ENCODE results near the gene TPH1.
"Not testable (repeated sequence)": the region's sequence is repeated elsewhere in the genome, so short reads cannot be mapped to it uniquely, and the experiment has no call there.

The TPH1 gene

GRCh38 chr11:18011633-18012032 lies 34.4 kb downstream of the TPH1 start:
- ATAC-seq (no peak), DNase-seq (peak; percentile 4)
- no peaks in the 10 kb centered on the region for H3K27me3 Mint-ChIP-seq
- no peaks in the 10 kb centered on the region for H3K9me3 Mint-ChIP-seq
- peaks cover under 1% of the 10 kb centered on the region for H3K36me3 Mint-ChIP-seq (ENCODE audit: low read depth)
- peaks cover 42% of the 10 kb centered on the region for H3K4me1 Mint-ChIP-seq
- peak overlapping the region; percentile 79 for H3K27ac Mint-ChIP-seq
- H3K4me3 Mint-ChIP-seq, result peak overlapping the region; percentile 85

- Mint-ChIP-seq H3K4me3 (peak overlapping the region; percentile 85), H3K9me3 (no peaks in the 10 kb centered on the region), H3K27ac (peak overlapping the region; percentile 79), H3K4me1 (peaks cover 42% of the 10 kb centered on the region), H3K27me3 (no peaks in the 10 kb centered on the region), H3K36me3 (ENCODE audit: low read depth) (peaks cover 3% of the 10 kb centered on the region)
- DNase-seq (peak; percentile 6), ATAC-seq (no peak)
These were observed 35.0 kb downstream of the TPH1 start for GRCh38 chr11:18010977-18011586.

DNA sequence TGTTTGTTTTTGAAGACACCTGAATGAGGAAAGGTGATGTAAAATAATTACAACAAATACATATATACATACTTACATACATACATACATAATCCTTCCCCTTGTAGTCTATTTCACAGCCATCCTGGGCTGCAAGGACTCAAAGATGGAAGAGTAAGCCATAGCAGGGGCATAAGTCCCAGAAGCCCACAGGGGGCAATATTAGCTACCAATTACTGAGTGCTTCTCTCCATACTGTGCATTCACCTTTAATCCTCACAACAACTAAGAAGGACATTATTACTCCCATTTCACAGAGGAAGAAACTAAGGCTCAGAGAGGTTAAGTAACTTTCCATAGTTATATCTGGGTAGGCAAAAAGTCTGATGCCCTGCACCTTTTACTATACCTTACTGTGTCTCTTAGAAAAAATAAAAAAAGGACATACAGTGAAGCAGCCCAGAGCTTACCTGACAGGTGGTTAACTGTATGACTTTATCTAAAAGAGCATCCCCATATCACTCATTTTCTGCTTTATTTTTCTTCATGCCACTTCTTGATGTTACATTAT lies 35.9 kb downstream of the TPH1 start:
- DNase-seq (no peak), ATAC-seq (no peak)
- H3K9me3 Mint-ChIP-seq, result no peaks in the 10 kb centered on the region
- no peaks in the 10 kb centered on the region for H3K27me3 Mint-ChIP-seq
- no peak overlapping the region for H3K27ac Mint-ChIP-seq
- no peak overlapping the region for H3K4me3 Mint-ChIP-seq
- peaks cover 40% of the 10 kb centered on the region for H3K4me1 Mint-ChIP-seq
- H3K36me3 Mint-ChIP-seq (ENCODE audit: low read depth), result peaks cover 10% of the 10 kb centered on the region

DNA sequence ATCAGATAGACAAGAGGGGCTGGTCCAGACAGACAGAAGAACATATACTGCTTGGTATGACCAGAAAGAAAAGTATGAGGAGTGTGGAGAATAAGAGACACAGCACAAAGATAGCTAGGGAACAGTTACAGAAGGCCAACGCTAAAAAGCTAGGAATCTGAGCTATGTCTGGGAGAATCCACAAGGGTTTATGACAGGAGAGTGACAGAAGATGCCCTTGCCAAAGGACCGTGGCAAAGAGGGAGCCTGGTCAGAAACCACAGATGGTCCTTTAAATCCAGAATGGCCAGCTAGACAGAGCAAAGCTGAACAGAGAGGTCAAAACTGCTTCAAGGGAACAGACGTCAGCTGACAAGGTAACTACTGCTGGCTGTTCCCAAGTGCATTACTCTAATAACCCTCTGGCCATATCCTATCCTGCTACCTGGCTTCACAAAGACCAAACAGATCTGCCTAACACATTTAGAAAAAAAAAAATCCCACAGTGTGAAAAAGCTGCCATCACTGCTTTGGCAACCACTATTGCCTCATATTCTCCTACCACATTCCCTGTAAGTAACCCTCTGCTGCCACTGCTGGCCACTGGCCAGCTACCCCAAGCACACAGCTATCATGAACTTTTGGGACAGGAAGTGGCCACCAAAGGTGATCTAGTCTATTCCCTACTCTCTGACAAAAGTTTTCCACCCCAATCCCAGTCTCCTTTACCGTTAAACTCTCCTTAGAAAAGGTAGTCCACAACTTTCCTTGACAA lies 40.5 kb downstream of the TPH1 start:
- no peak for DNase-seq
- no peaks in the 10 kb centered on the region for H3K9me3 Mint-ChIP-seq
- H3K4me1 Mint-ChIP-seq, result peaks cover 2% of the 10 kb centered on the region
- no peaks in the 10 kb centered on the region for H3K27me3 Mint-ChIP-seq
- H3K4me3 Mint-ChIP-seq, result no peak overlapping the region
- peak overlapping the region; percentile 40 for H3K27ac Mint-ChIP-seq
- peaks cover 30% of the 10 kb centered on the region for H3K36me3 Mint-ChIP-seq (ENCODE audit: low read depth)
- no peak for ATAC-seq

- Mint-ChIP-seq H3K4me3 (no peak overlapping the region), H3K9me3 (no peaks in the 10 kb centered on the region), H3K27me3 (no peaks in the 10 kb centered on the region), H3K27ac (no peak overlapping the region), H3K36me3 (ENCODE audit: low read depth) (peaks cover 47% of the 10 kb centered on the region), H3K4me1 (peaks cover 2% of the 10 kb centered on the region)
- no peak for DNase-seq
- ATAC-seq, result no peak
These were observed 44.9 kb downstream of the TPH1 start for GRCh38 chr11:18001191-18001590.

GRCh38 chr11:18000760-18001159 lies 45.3 kb downstream of the TPH1 start:
- no peak overlapping the region for H3K27ac Mint-ChIP-seq
- no peaks in the 10 kb centered on the region for H3K27me3 Mint-ChIP-seq
- H3K4me3 Mint-ChIP-seq, result no peak overlapping the region
- peaks cover 48% of the 10 kb centered on the region for H3K36me3 Mint-ChIP-seq (ENCODE audit: low read depth)
- H3K9me3 Mint-ChIP-seq, result no peaks in the 10 kb centered on the region
- ATAC-seq (no peak), DNase-seq (no peak)
- H3K4me1 Mint-ChIP-seq, result peaks cover 1% of the 10 kb centered on the region

DNA sequence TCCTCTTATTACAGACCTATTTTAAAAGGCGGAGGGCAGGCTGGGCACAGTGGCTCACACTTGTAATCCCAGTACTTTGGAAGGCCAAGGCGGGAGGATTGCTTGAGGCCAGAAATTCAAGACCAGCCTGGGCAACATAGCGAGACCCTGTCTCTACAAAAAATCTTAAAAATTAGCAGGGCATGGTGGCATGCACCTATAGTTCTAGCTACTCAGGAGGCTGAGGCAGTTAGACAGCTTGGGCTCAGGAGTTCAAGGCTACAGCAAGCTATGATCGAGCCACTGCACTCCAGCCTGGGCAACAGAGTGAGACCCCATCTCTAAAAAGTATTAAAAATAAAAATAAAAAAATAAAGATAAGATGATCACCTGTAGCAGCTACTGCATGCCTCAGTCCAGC lies 45.9 kb downstream of the TPH1 start:
- H3K36me3 Mint-ChIP-seq (ENCODE audit: low read depth), result peaks cover 45% of the 10 kb centered on the region
- H3K4me1 Mint-ChIP-seq, ATAC-seq, H3K27me3 Mint-ChIP-seq, DNase-seq, H3K27ac Mint-ChIP-seq, H3K4me3 Mint-ChIP-seq, H3K9me3 Mint-ChIP-seq: not testable (repeated sequence)
